T-helper 2 cell treated with Interferon-gamma antibody and Interleukin-4, amounts not matched to agents 5 μg/mL and 100 μg/mL, for 36 hours (primary cell): ENCODE results near the gene CARD9.
A peak's percentile ranks its signal among the peaks of the same experiment; 100 is the strongest.

Experiments used
- DNase-seq: peaks from one replicate; pipeline ENCODE4 v3.0.0; 2021; ENCODE audit warnings: low spot score
- H3K27ac Mint-ChIP-seq: one replicate; pipeline ENCODE4 v1.8.0; 2021; ENCODE audit warnings: mild to moderate bottlenecking, mixed read lengths
- H3K27me3 Mint-ChIP-seq: one replicate; pipeline ENCODE4 v1.8.0; 2021; ENCODE audit warnings: low read depth, mixed read lengths
- H3K36me3 Mint-ChIP-seq: one replicate; pipeline ENCODE4 v1.8.0; 2021; ENCODE audit warnings: low read depth, mixed read lengths
- H3K4me1 Mint-ChIP-seq: one replicate; pipeline ENCODE4 v1.8.0; 2021; ENCODE audit warnings: low read depth, mixed read lengths
- H3K4me3 Mint-ChIP-seq: one replicate; pipeline ENCODE4 v1.8.0; 2022; ENCODE audit warnings: mild to moderate bottlenecking, moderate library complexity, mixed read lengths
- H3K9me3 Mint-ChIP-seq: one replicate; pipeline ENCODE4 v1.8.0; 2021; ENCODE audit warnings: mixed read lengths

CARD9 gene

DNA sequence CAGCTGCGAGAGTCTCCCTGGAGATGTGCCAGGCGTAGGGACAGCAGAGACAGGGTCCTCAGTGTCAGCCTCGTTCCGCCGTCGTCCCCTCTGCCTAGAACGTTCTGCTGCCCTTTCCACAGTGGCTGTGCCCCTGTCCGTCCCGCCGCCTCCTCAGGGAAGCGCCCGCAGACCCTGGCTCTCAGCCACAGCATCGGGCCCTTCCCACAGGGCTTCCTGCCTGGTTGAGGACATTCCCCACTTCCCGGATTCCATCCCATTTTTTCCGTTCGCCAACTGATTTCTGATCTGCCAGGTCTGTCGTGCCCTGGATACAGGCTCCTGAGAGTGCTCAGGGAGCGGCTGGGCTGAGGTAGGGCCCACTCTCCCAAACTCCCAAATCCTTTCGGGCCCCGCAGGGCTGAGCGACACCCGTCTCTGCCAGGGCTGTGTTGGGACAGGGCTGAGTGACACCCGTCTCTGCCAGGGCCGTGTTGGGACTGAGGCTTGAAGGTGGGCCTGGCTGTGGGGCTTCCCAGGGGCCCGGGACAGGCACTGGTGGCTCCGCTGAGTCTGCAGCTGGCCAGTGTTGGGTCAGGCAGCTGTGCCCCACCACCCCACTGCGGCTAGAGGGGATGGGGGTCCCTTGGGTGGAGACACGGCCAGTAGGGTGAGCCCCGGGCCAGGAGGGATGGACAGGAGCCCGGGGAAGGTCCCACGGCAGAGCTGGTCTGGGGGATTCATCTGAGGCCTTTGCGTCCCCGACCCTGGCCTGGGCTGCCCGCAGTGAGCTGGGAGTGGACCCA is 25.8 kb downstream of the CARD9 start:
- no peaks in the 10 kb centered on the region for H3K9me3 Mint-ChIP-seq

DNA sequence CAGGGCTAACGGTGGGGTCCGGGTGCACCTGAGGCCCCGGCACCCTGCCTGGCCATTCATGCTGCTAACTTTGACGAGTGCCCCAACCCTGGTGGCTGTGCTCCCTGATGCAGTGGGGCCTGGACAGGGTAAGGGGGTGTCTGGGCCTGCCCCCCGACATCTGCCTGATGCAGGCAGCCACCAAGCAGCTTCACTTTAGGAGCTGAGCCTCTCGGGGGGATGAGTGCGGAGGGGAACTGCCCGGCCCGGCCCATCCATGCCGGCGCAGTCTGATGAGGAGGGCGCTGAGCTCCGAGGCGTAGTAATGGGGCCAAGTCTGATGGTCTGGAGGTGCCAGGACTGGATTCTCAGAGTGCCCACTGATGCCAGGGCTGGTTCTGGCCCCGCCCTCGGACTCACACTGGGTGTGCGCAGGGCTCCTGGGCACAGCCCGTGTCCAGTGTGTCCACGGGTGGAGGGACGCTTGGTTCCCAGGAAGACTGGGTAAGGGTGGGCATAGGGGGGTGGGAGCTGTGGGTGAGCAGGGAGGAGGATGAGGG is 26.5 kb downstream of the CARD9 start:
- Mint-ChIP-seq H3K4me3 (no peak overlapping the region), H3K27ac (no peak overlapping the region), H3K36me3 (no peaks in the 10 kb centered on the region), H3K9me3 (no peaks in the 10 kb centered on the region), H3K27me3 (no peaks in the 10 kb centered on the region), H3K4me1 (no peaks in the 10 kb centered on the region)
- no peak for DNase-seq

More for the DNA sequence above, 25.8 kb downstream of the CARD9 start:
- DNase-seq: no peak
- Mint-ChIP-seq H3K27me3 (no peaks in the 10 kb centered on the region), H3K27ac (no peak overlapping the region), H3K4me1 (no peaks in the 10 kb centered on the region), H3K36me3 (no peaks in the 10 kb centered on the region), H3K4me3 (no peak overlapping the region)

GRCh38 chr9:136346157-136346481 is 27.4 kb downstream of the CARD9 start:
- H3K4me3 Mint-ChIP-seq: no peak overlapping the region
- H3K9me3 Mint-ChIP-seq: no peaks in the 10 kb centered on the region
- H3K36me3 Mint-ChIP-seq: no peaks in the 10 kb centered on the region

DNA sequence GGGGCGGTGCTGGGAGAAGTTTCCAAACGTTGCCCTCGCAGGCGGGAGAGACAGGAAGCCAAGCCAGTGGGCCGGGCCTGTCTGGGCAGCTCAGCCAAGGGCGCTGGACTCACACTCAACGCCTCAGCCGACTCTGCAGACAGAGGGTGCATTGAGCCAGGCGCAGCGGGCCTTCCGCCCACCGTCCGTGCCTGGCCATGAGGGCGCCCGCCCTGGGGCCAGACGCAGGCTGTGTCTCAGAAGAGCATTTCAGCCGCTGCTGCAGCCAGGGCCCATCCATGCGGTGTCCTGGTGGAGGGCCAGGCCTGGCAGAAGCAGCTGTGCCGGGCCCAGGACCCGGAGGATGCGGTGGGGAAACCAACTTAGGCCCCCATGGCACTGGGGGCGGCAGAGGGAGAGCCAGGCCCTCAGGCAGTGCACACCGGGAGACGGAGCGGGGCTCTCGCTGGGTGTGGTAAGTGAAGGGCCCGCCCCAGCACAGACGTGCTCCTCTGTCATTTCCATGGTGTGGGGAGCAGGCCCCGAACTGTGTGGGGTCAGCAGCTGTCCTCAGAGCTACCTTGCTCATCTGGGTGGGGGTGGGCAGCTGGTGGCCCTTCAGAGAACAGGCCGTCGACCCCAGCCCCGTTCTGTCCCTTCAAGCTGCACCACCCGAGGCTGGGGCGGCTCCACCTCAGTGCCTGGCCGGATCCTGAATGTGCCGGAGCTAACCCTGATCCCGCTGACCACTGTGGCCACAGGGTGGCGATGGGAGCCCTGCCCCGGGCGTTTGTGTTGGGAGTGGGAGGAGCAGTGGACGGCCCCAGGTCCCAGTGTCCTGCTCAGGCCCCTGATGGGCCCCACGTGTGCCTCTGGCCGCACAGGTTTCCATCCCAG is 27.9 kb downstream of the CARD9 start:
- Mint-ChIP-seq H3K27ac (no peak overlapping the region), H3K36me3 (no peaks in the 10 kb centered on the region), H3K4me1 (no peaks in the 10 kb centered on the region), H3K9me3 (no peaks in the 10 kb centered on the region), H3K4me3 (no peak overlapping the region), H3K27me3 (no peaks in the 10 kb centered on the region)
- no peak for DNase-seq

More at GRCh38 chr9:136346157-136346481, 27.4 kb downstream of the CARD9 start:
- Mint-ChIP-seq H3K4me1 (no peaks in the 10 kb centered on the region), H3K27me3 (no peaks in the 10 kb centered on the region), H3K27ac (no peak overlapping the region)
- DNase-seq: no peak

DNA sequence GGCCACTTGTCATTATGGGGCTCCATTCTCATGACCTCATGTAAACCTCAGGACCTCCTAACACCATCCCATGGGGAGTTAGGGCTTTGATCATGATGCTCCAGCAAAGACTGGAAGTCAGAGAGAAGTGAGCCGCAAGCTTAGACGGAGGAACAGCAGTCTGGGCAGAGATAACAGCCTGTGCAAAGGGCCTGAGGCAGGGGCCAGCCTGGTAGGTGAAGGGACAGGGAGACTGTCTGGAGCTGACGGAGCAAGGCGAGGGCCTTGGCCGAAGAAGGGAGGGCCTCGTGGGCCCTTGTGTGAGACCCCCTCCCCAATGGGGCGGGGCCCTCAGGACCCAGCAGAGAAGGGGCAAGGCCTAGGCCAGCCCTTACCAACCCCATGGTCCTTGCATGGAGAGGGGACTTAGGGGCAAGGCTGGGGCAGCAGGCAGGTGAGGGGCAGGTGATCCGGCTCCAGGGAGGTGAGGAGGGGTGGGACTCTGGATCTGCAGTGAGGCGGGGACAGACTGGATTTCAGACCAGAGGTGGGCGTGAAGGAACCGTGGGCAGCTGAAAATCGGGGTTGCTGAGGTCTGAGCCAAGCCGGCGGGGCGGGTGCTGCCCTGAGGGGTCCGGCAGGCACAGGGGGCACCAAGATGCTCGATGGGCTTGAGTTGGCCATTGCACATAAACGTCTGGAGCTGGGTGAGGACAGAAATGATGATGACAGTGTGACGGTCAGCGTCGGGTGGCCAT is 28.8 kb downstream of the CARD9 start:
- no peaks in the 10 kb centered on the region for H3K27me3 Mint-ChIP-seq
- H3K27ac Mint-ChIP-seq: no peak overlapping the region
- H3K9me3 Mint-ChIP-seq: no peaks in the 10 kb centered on the region
- no peaks in the 10 kb centered on the region for H3K36me3 Mint-ChIP-seq
- no peaks in the 10 kb centered on the region for H3K4me1 Mint-ChIP-seq
- no peak for DNase-seq
- H3K4me3 Mint-ChIP-seq: no peak overlapping the region

- H3K36me3 Mint-ChIP-seq: no peaks in the 10 kb centered on the region
- H3K4me3 Mint-ChIP-seq: no peak overlapping the region
- H3K4me1 Mint-ChIP-seq: no peaks in the 10 kb centered on the region
- H3K27me3 Mint-ChIP-seq: no peaks in the 10 kb centered on the region
- no peaks in the 10 kb centered on the region for H3K9me3 Mint-ChIP-seq
- no peak overlapping the region for H3K27ac Mint-ChIP-seq
- no peak for DNase-seq
Measured at GRCh38 chr9:136343884-136344269, 29.6 kb downstream of the CARD9 start.

GRCh38 chr9:136343121-136343883 is 30.2 kb downstream of the CARD9 start:
- Mint-ChIP-seq H3K36me3 (no peaks in the 10 kb centered on the region), H3K4me3 (no peak overlapping the region)

GRCh38 chr9:136342181-136343120 is 31.0 kb downstream of the CARD9 start:
- peak; percentile 60 for DNase-seq
- Mint-ChIP-seq H3K27me3 (no peaks in the 10 kb centered on the region), H3K4me3 (no peak overlapping the region), H3K4me1 (no peaks in the 10 kb centered on the region), H3K36me3 (no peaks in the 10 kb centered on the region), H3K27ac (no peak overlapping the region), H3K9me3 (no peaks in the 10 kb centered on the region)

More at GRCh38 chr9:136343121-136343883, 30.2 kb downstream of the CARD9 start:
- no peaks in the 10 kb centered on the region for H3K4me1 Mint-ChIP-seq
- H3K27me3 Mint-ChIP-seq: no peaks in the 10 kb centered on the region
- H3K9me3 Mint-ChIP-seq: no peaks in the 10 kb centered on the region
- H3K27ac Mint-ChIP-seq: no peak overlapping the region
- no peak for DNase-seq

- no peaks in the 10 kb centered on the region for H3K27me3 Mint-ChIP-seq
- H3K36me3 Mint-ChIP-seq: no peaks in the 10 kb centered on the region
- no peak overlapping the region for H3K4me3 Mint-ChIP-seq
- DNase-seq: no peak
- H3K9me3 Mint-ChIP-seq: no peaks in the 10 kb centered on the region
- H3K4me1 Mint-ChIP-seq: no peaks in the 10 kb centered on the region
- H3K27ac Mint-ChIP-seq: no peak overlapping the region
Measured at GRCh38 chr9:136341769-136342168, 31.7 kb downstream of the CARD9 start.

DNA sequence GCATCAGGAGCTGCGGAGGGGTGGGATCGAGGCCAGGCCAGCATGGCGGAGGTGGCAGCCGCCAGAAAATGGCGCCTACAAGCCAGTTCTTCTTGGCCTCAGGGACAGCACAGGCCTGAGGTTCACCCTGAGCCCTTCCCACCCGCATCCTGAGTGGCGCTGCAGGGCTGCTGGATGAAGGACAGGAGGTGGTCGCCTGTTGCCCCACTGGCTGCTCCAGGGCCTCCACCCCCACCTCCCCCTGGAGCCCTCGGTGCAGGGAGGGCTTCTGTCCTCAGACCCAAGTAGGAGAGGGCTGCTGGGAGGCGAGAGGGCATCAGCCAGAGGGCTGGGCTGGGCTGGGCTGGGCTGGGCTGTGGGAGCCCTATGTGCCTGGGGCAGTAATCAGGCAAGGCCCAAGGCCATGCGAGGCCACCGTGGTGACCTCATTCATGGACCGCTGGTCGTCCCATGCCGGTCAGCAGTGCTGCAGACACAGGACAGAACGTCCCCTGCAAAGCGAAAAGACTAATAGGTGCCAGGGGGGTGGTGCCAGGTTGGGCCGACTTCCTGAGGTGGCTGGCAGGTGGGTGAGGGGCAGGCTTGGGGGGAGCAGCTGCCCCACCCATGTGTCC is 32.3 kb downstream of the CARD9 start:
- Mint-ChIP-seq H3K27me3 (no peaks in the 10 kb centered on the region), H3K4me3 (no peak overlapping the region), H3K9me3 (no peaks in the 10 kb centered on the region), H3K36me3 (no peaks in the 10 kb centered on the region), H3K4me1 (no peaks in the 10 kb centered on the region), H3K27ac (no peak overlapping the region)
- no peak for DNase-seq

DNA sequence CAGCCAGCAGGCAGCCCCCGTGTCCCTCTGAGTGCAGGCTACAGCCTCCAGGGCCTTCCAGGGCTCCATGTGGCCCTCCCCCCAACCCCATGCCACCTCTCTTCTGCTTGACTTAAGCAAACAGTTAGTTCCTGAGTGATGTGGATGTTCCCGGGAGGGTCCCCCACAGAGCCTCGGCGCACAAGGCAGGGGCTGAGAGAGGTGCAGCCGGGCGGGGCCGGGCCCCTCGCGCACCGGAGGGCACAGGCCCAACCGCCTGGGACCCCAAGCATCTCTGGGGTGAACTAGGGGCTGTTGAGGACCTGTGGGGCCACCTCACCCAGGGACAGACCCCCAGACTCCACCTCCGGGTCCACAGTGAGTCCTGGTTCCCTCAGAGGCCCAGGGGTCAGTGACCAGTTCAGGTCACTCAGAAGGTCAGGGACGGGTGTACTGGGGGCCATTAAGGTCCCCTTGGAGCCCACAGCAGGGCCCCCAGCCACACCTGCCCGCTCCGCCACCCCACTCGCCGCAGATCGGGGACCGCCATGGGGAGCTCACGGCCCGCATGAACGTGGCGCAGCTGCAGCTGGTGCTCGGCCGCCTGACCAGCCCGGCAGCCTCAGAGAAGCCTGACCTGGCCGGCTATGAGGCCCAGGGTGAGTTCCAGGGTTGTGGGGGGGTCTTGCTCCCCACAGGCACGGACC is 33.0 kb downstream of the CARD9 start:
- DNase-seq: no peak
- H3K4me1 Mint-ChIP-seq: no peaks in the 10 kb centered on the region
- H3K9me3 Mint-ChIP-seq: no peaks in the 10 kb centered on the region
- H3K4me3 Mint-ChIP-seq: no peak overlapping the region
- no peaks in the 10 kb centered on the region for H3K36me3 Mint-ChIP-seq
- no peaks in the 10 kb centered on the region for H3K27me3 Mint-ChIP-seq
- no peak overlapping the region for H3K27ac Mint-ChIP-seq

GRCh38 chr9:136339958-136340310 is 33.5 kb downstream of the CARD9 start:
- H3K27me3 Mint-ChIP-seq: no peaks in the 10 kb centered on the region
- H3K9me3 Mint-ChIP-seq: no peaks in the 10 kb centered on the region
- H3K36me3 Mint-ChIP-seq: no peaks in the 10 kb centered on the region
- no peak overlapping the region for H3K27ac Mint-ChIP-seq
- H3K4me3 Mint-ChIP-seq: no peak overlapping the region
- DNase-seq: no peak
- H3K4me1 Mint-ChIP-seq: no peaks in the 10 kb centered on the region
